ENCODE data around the gene ZNF891. TPM values are rescaled to one million over a fixed set of nuclear protein-coding genes. Genes with fewer than 3 reads are reported as not detected.

The ZNF891 gene
- total RNA-seq (2021; ENCODE audit: unreplicated experiment) (0.02 TPM), Bru-seq, nascent RNA (percentile 6 among the genes with signal in this experiment), BruChase-seq, experiment 1, labeled RNA remaining after a 6-hour chase (percentile 9 among the genes with signal in this experiment), BruChase-seq, experiment 2, labeled RNA remaining after a 2-hour chase (percentile 10 among the genes with signal in this experiment)
- not detected in 2 replicates for polyA plus RNA-seq (2012)
- long read RNA-seq: 0 reads

- Histone ChIP-seq H3K79me2 (ENCODE audit: insufficient read depth, low read length) (no peaks in the 10 kb centered on the region), H3K4me1 (ENCODE audit: control insufficient read depth in 1 of 2, insufficient read depth in 2 of 2, low read length in 2 of 2) (no peaks in the 10 kb centered on the region), H3K4me2 (ENCODE audit: low read length) (no peak within 1 kb of the TSS), H3K4me3 (replicated peaks in 1 of 2; ENCODE audit: low read depth in 1 of 2, low read length in 2 of 2) (no peak within 1 kb of the TSS), H3K27me3 (ENCODE audit: insufficient read depth, low read length) (no peaks in the 10 kb centered on the region), H3K9me2 (ENCODE audit: insufficient read depth) (no peaks in the 10 kb centered on the region), H3K9ac (ENCODE audit: low read length) (no peak within 1 kb of the TSS), H3K27ac (ENCODE audit: low read depth, low read length) (no peak within 1 kb of the TSS), H3K36me3 (ENCODE audit: control insufficient read depth in 1 of 2, insufficient read depth in 2 of 2, low read length in 2 of 2) (no peaks in the 10 kb centered on the region), H3K9me3 (ENCODE audit: control insufficient read depth in 1 of 2, insufficient read depth in 1 of 2, low read depth in 1 of 2, low read length in 2 of 2) (peaks cover 5 to 10% of the 10 kb centered on the region in 2 experiments; a peak in 2 of 4 replicates), H4K20me1 (ENCODE audit: insufficient read depth) (no peaks in the 10 kb centered on the region), H2AFZ (ENCODE audit: low read depth, low read length, poor library complexity, severe bottlenecking) (no peak within 1 kb of the TSS)
- intact Hi-C loops (cut with micrococcal nuclease): no loop called here
- ChIA-PET CTCF (no interaction called here), RAD21 (ENCODE audit: low non-redundant PET in 1 of 2, low total read pairs in 2 of 2, uncharacterized antibody in 2 of 2, unreplicated experiment in 2 of 2) (no interaction called here), POLR2A (no interaction called here)
- no TSS peak for BruUV-seq (replicated peaks)
- ATAC-seq (no peak), DNase-seq (ENCODE audit: low read depth, low spot score) (no peak)
- TF ChIP-seq EZH2 (IDR thresholded peaks at IDR 0.05): no peak
- no peak for TF ChIP-seq ZBTB33 (IDR thresholded peaks at IDR 0.05; ENCODE audit: extremely low read depth, insufficient replicate concordance, low read length)
- TF ChIP-seq, protein P1, sequence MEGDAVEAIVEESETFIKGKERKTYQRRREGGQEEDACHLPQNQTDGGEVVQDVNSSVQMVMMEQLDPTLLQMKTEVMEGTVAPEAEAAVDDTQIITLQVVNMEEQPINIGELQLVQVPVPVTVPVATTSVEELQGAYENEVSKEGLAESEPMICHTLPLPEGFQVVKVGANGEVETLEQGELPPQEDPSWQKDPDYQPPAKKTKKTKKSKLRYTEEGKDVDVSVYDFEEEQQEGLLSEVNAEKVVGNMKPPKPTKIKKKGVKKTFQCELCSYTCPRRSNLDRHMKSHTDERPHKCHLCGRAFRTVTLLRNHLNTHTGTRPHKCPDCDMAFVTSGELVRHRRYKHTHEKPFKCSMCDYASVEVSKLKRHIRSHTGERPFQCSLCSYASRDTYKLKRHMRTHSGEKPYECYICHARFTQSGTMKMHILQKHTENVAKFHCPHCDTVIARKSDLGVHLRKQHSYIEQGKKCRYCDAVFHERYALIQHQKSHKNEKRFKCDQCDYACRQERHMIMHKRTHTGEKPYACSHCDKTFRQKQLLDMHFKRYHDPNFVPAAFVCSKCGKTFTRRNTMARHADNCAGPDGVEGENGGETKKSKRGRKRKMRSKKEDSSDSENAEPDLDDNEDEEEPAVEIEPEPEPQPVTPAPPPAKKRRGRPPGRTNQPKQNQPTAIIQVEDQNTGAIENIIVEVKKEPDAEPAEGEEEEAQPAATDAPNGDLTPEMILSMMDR (IDR thresholded peaks at IDR 0.05 in 2 of 3, conservative IDR thresholded peaks at IDR 0.05 in 1 of 3; ENCODE audit: borderline replicate concordance in 1 of 3, insufficient read depth in 1 of 3, low read depth in 2 of 3, low read length in 2 of 3): no peak
- no peak for TF ChIP-seq CEBPB (IDR thresholded peaks at IDR 0.05; ENCODE audit: low read depth)
- TF ChIP-seq EZH2phosphoT487 (IDR thresholded peaks at IDR 0.05; ENCODE audit: borderline replicate concordance): no peak
- no peak for TF ChIP-seq ELF1 (IDR thresholded peaks at IDR 0.05; ENCODE audit: borderline replicate concordance, low read depth)
- TF ChIP-seq POLR2A (IDR thresholded peaks at IDR 0.05; ENCODE audit: borderline replicate concordance, extremely low read depth, insufficient read depth, insufficient read length): no peak
- no peak for TF ChIP-seq ZNF274 (IDR thresholded peaks at IDR 0.05; ENCODE audit: low read depth, low read length)
- no peak for TF ChIP-seq SP1 (IDR thresholded peaks at IDR 0.05; ENCODE audit: low read depth)
Measured at GRCh38 chr12:133130038-133130807, at the start of gene ZNF891, which contains the start of gene ZNF10. ZNF891 (minus strand) TSS chr12:133130274; CDS start chr12:133121918, 8,356 bp downstream. ZNF10 (plus strand) TSS chr12:133130627; CDS start chr12:133144493, 13,866 bp downstream.

Data from HCT116 (cell line).